PC-3 (cell line): ENCODE data around the gene KDM6A. TPM values are rescaled to one million over a fixed set of nuclear protein-coding genes. Genes with fewer than 3 reads are reported as not detected.

Experiments used
- ATAC-seq: fragments of 200-7000 bp; cut with Tn5 transposase; 2 replicates; pipeline ENCODE4 v1.9.1; 2020; ENCODE audit warnings: mild to moderate bottlenecking, moderate library complexity
- BruUV-seq: library from RNA; stranded (reverse); fragments of 400-500 nt; replicated peaks from 2 replicates; lab custom pipeline; 2021; lab: Mats Ljungman, UMichigan
- CTCF ChIA-PET: fragments of 300-600 bp; sonication (Branson Sonifier 250); formaldehyde crosslinking; loops from one replicate; lab custom pipeline; 2022; ENCODE audit warnings: antibody characterized with exemption; lab: Charles Lee
- POLR2A ChIA-PET: fragments of 300-600 bp; sonication (Branson Sonifier 250); formaldehyde crosslinking; loops from one replicate; lab custom pipeline; 2022; ENCODE audit warnings: antibody characterized with exemption; ENCODE audit not compliant: unreplicated experiment; lab: Charles Lee
- DNase-seq: peaks from one replicate; pipeline ENCODE4 v3.0.0-alpha.2; 2015
- H2AFZ ChIP-seq: fragments of 300-600 bp; sonication (generic); 2 replicates; pipeline ENCODE4 v1.6.0; 2016; ENCODE audit warnings: antibody characterized with exemption, low read length
- H3F3A ChIP-seq: fragments of 300-600 bp; sonication (generic); one replicate; pipeline ENCODE4 v1.6.0; 2017; ENCODE audit warnings: antibody characterized with exemption, low read length, control low read depth, mild to moderate bottlenecking; ENCODE audit not compliant: unreplicated experiment
- H3K27ac ChIP-seq: fragments of 300-600 bp; sonication (generic); 2 replicates; pipeline ENCODE4 v1.5.1; 2016; ENCODE audit warnings: mild to moderate bottlenecking, low read length
- H3K27me3 ChIP-seq: fragments of 300-600 bp; sonication (generic); 2 replicates; pipeline ENCODE4 v1.6.1; 2016; ENCODE audit warnings: low read length, mixed read lengths
- H3K36me3 ChIP-seq: fragments of 300-600 bp; sonication (generic); 2 replicates; pipeline ENCODE4 v1.6.1; 2016; ENCODE audit warnings: low read depth, mixed run types, low read length, mixed read lengths
- H3K4me1 ChIP-seq: fragments of 300-600 bp; sonication (generic); 2 replicates; pipeline ENCODE4 v1.5.1; 2016; ENCODE audit warnings: low read length; ENCODE audit not compliant: insufficient read depth
- H3K4me2 ChIP-seq: fragments of 300-600 bp; sonication (generic); 2 replicates; pipeline ENCODE4 v1.6.0; 2016; ENCODE audit warnings: low read length
- H3K4me3 ChIP-seq: fragments of 300-600 bp; sonication (generic); 2 replicates; pipeline ENCODE4 v1.5.1; 2016; ENCODE audit warnings: mild to moderate bottlenecking, low read length, mixed read lengths
- H3K79me2 ChIP-seq: fragments of 300-600 bp; sonication (generic); 2 replicates; pipeline ENCODE4 v1.6.1; 2017; ENCODE audit warnings: low read length, mixed read lengths
- H3K9ac ChIP-seq: fragments of 300-600 bp; sonication (generic); 2 replicates; pipeline ENCODE4 v1.6.0; 2016; ENCODE audit warnings: mild to moderate bottlenecking, low read length
- H3K9me2 ChIP-seq: fragments of 300-600 bp; sonication (generic); replicated peaks from 2 replicates; pipeline ENCODE4 v1.6.1; 2016; ENCODE audit warnings: mixed run types, low read length, mixed read lengths
- H3K9me3 ChIP-seq: fragments of 300-600 bp; sonication (generic); 2 replicates; pipeline ENCODE4 v1.6.1; 2016; ENCODE audit warnings: low read length, mixed read lengths
- H4K20me1 ChIP-seq: fragments of 300-600 bp; sonication (generic); 2 replicates; pipeline ENCODE4 v1.6.1; 2016; ENCODE audit warnings: low read length, mixed read lengths
- CTCF ChIP-seq: fragments of 300-600 bp; sonication (generic); conservative IDR thresholded peaks from 2 replicates; pipeline ENCODE4 v1.5.1; 2017; ENCODE audit warnings: antibody characterized with exemption, low read depth, mild to moderate bottlenecking, low read length
- EZH2 ChIP-seq: fragments of 300-600 bp; sonication (generic); IDR thresholded peaks from one replicate; pipeline ENCODE4 v1.6.1; 2017; ENCODE audit warnings: antibody characterized with exemption, mild to moderate bottlenecking, low read length; ENCODE audit not compliant: unreplicated experiment
- EZH2phosphoT487 ChIP-seq: fragments of 300-600 bp; sonication (generic); IDR thresholded peaks from 2 replicates; pipeline ENCODE4 v1.6.1; 2018; ENCODE audit warnings: mild to moderate bottlenecking, antibody characterized with exemption, low read length, borderline replicate concordance
- intact Hi-C: fragments of 100-400 bp; cut with micrococcal nuclease; formaldehyde crosslinking; loops from 2 replicates; pipeline ENCODE4 v1.9.0; 2023
- total RNA-seq: library from RNA; depleted of rRNA; stranded (reverse); fragments of >200 nt; gene quantifications from 2 replicates; pipeline ENCODE4 v1.2.3, GENCODE V29; 2014

The KDM6A gene
- total RNA-seq, 1 experiment from 2014 or later: 31.3 TPM

GRCh38 chrX:44903830-44904530 lies 31.0 kb downstream of the KDM6A start:
- CTCF ChIA-PET: no interaction called here
- Histone ChIP-seq H4K20me1 (peaks cover 36% of the 10 kb centered on the region), H3K4me2 (peak overlapping the region; percentile 48), H3K36me3 (peaks cover 6% of the 10 kb centered on the region), H3K27ac (peak overlapping the region; percentile 53), H3K9me3 (no peaks in the 10 kb centered on the region), H3F3A (peaks cover 3% of the 10 kb centered on the region), H2AFZ (no peak overlapping the region), H3K79me2 (peaks cover 100% of the 10 kb centered on the region), H3K9me2 (no peaks in the 10 kb centered on the region), H3K4me3 (no peak overlapping the region), H3K4me1 (peaks cover 12% of the 10 kb centered on the region), H3K9ac (no peak overlapping the region), H3K27me3 (no peaks in the 10 kb centered on the region)
- no peak for ATAC-seq
- no TSS peak for BruUV-seq
- no peak for DNase-seq
- no peak for TF ChIP-seq EZH2
- no peak for TF ChIP-seq CTCF
- TF ChIP-seq EZH2phosphoT487: no peak
- intact Hi-C loops: no loop called here
- POLR2A ChIA-PET: no interaction called here

DNA sequence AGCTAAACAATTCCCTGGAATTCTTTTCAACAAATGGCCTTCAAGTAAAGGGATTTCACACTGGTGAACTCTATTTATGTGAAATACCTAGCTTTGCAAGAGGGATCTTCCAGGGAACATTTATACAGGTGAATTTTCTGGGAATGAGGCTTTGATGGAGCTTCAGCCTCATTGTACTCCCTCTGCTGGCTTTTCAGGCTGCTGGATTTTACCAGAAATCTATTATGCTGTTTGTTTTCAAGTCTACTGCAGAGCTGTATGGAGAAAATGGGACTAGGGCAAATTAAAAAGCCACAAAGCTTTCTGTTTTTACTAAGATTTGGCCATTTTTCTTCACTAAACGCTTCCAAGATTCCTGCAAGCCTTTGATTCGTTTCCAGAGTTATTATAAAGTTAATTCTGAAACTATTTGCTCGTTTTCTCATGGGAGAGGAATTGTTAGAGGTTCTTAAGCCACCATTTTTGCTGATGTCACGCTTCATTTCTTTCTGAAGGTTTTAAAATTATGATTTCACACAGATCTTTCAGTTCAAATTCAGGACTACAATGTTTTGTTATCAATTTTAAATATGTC lies 31.6 kb downstream of the KDM6A start:
- H3K9ac ChIP-seq: no peak overlapping the region
- H4K20me1 ChIP-seq: peaks cover 43% of the 10 kb centered on the region
- intact Hi-C loops: no loop called here
- no peaks in the 10 kb centered on the region for H3K9me2 ChIP-seq
- peaks cover 3% of the 10 kb centered on the region for H3F3A ChIP-seq
- H3K9me3 ChIP-seq: no peaks in the 10 kb centered on the region
- TF ChIP-seq EZH2phosphoT487: no peak
- peak; percentile 43 for TF ChIP-seq CTCF
- H3K4me2 ChIP-seq: no peak overlapping the region; the same call in 1 of the 2 replicates
- H3K79me2 ChIP-seq: peaks cover 100% of the 10 kb centered on the region
- ChIA-PET POLR2A (no interaction called here), CTCF (no interaction called here)
- no peak overlapping the region for H3K4me3 ChIP-seq
- H3K36me3 ChIP-seq: peaks cover 6% of the 10 kb centered on the region
- H3K27ac ChIP-seq: no peak overlapping the region
- H3K27me3 ChIP-seq: no peaks in the 10 kb centered on the region
- ATAC-seq (no peak), DNase-seq (no peak)
- no peak overlapping the region for H2AFZ ChIP-seq
- BruUV-seq: no TSS peak
- H3K4me1 ChIP-seq: peaks cover 12% of the 10 kb centered on the region

GRCh38 chrX:44906041-44906440 lies 33.1 kb downstream of the KDM6A start:
- H3K27ac ChIP-seq: no peak overlapping the region
- H3K4me3 ChIP-seq: no peak overlapping the region
- H3K79me2 ChIP-seq: peaks cover 94% of the 10 kb centered on the region
- peaks cover 12% of the 10 kb centered on the region for H3K4me1 ChIP-seq
- H3K27me3 ChIP-seq: no peaks in the 10 kb centered on the region
- no peaks in the 10 kb centered on the region for H3K9me2 ChIP-seq
- BruUV-seq: no TSS peak
- H3K9me3 ChIP-seq: no peaks in the 10 kb centered on the region
- ChIA-PET CTCF (no interaction called here), POLR2A (no interaction called here)
- peaks cover 45% of the 10 kb centered on the region for H4K20me1 ChIP-seq
- H3K36me3 ChIP-seq: peaks cover 6% of the 10 kb centered on the region
- TF ChIP-seq CTCF: no peak
- no peak for TF ChIP-seq EZH2phosphoT487
- TF ChIP-seq EZH2: no peak
- H2AFZ ChIP-seq: no peak overlapping the region
- intact Hi-C loops: no loop called here
- H3K4me2 ChIP-seq: no peak overlapping the region
- no peak for ATAC-seq
- peaks cover 3% of the 10 kb centered on the region for H3F3A ChIP-seq
- DNase-seq: no peak
- H3K9ac ChIP-seq: no peak overlapping the region
